ENCODE data around the gene SLC38A2. TPM values are rescaled to one million over a fixed set of nuclear protein-coding genes. Genes with fewer than 3 reads are reported as not detected.

Gene SLC38A2
- total RNA-seq, 2 donors from 2014 or later: 334 to 384 TPM

GRCh38 chr12:46412857-46413256 is 40.3 kb upstream of the SLC38A2 start:
- H3K27ac ChIP-seq: no peak overlapping the region
- H3K27me3 ChIP-seq (replicated peaks; ENCODE audit: insufficient read depth): no peaks in the 10 kb centered on the region
- no peak for DNase-seq (ENCODE audit: low spot score)
- H3K36me3 ChIP-seq: no peaks in the 10 kb centered on the region
- H3K4me3 ChIP-seq: no peak overlapping the region
- no peak for ATAC-seq (ENCODE audit: insufficient number of reproducible peaks, low FRiP score, low read depth)
- TF ChIP-seq CTCF (IDR thresholded peaks at IDR 0.05): no peak
- no peaks in the 10 kb centered on the region for H3K9me3 ChIP-seq
- H3K4me1 ChIP-seq (ENCODE audit: control insufficient read depth in 1 of 2, low read depth in 2 of 2): peaks cover 29 to 51% of the 10 kb centered on the region in 2 donors

GRCh38 chr12:46410495-46410894 is 37.9 kb upstream of the SLC38A2 start:
- Histone ChIP-seq H3K27me3 (replicated peaks; ENCODE audit: insufficient read depth) (no peaks in the 10 kb centered on the region), H3K4me3 (no peak overlapping the region), H3K36me3 (no peaks in the 10 kb centered on the region), H3K27ac (no peak overlapping the region), H3K9me3 (no peaks in the 10 kb centered on the region), H3K4me1 (ENCODE audit: control insufficient read depth in 1 of 2, low read depth in 2 of 2) (peaks cover 24 to 52% of the 10 kb centered on the region in 2 donors)
- no peak for TF ChIP-seq CTCF (IDR thresholded peaks at IDR 0.05)
- ATAC-seq (ENCODE audit: insufficient number of reproducible peaks, low FRiP score, low read depth): no peak
- no peak for DNase-seq (ENCODE audit: low spot score)

- Histone ChIP-seq H3K4me3 (no peak overlapping the region), H3K27ac (no peak overlapping the region), H3K36me3 (no peaks in the 10 kb centered on the region), H3K9me3 (no peaks in the 10 kb centered on the region), H3K4me1 (ENCODE audit: control insufficient read depth in 1 of 2, low read depth in 2 of 2) (peaks cover 21 to 47% of the 10 kb centered on the region in 2 donors), H3K27me3 (replicated peaks; ENCODE audit: insufficient read depth) (no peaks in the 10 kb centered on the region)
- ATAC-seq (ENCODE audit: insufficient number of reproducible peaks, low FRiP score, low read depth) (no peak), DNase-seq (ENCODE audit: low spot score) (no peak)
- TF ChIP-seq CTCF (IDR thresholded peaks at IDR 0.05): no peak
Observed at GRCh38 chr12:46409974-46410373, 37.4 kb upstream of the SLC38A2 start.

- no peak for DNase-seq (ENCODE audit: low spot score)
- peaks cover 20 to 47% of the 10 kb centered on the region in 2 donors for H3K4me1 ChIP-seq (ENCODE audit: control insufficient read depth in 1 of 2, low read depth in 2 of 2)
- H3K9me3 ChIP-seq: no peaks in the 10 kb centered on the region
- H3K27me3 ChIP-seq (replicated peaks; ENCODE audit: insufficient read depth): no peaks in the 10 kb centered on the region
- ATAC-seq (ENCODE audit: insufficient number of reproducible peaks, low FRiP score, low read depth): no peak
- no peak for TF ChIP-seq CTCF (IDR thresholded peaks at IDR 0.05)
- no peaks in the 10 kb centered on the region for H3K36me3 ChIP-seq
- H3K27ac ChIP-seq: no peak overlapping the region
- no peak overlapping the region for H3K4me3 ChIP-seq
Observed at GRCh38 chr12:46409342-46409741, 36.8 kb upstream of the SLC38A2 start.

- H3K27ac ChIP-seq: peak overlapping the region in 1 of 2 donors; percentile 1
Observed at GRCh38 chr12:46408441-46408840, 35.9 kb upstream of the SLC38A2 start.

More at GRCh38 chr12:46408441-46408840, 35.9 kb upstream of the SLC38A2 start:
- Histone ChIP-seq H3K27me3 (replicated peaks; ENCODE audit: insufficient read depth) (no peaks in the 10 kb centered on the region), H3K36me3 (no peaks in the 10 kb centered on the region), H3K9me3 (no peaks in the 10 kb centered on the region), H3K4me1 (ENCODE audit: control insufficient read depth in 1 of 2, low read depth in 2 of 2) (peaks cover 22 to 54% of the 10 kb centered on the region in 2 donors), H3K4me3 (no peak overlapping the region)
- no peak for TF ChIP-seq CTCF (IDR thresholded peaks at IDR 0.05)
- DNase-seq (ENCODE audit: low spot score) (no peak), ATAC-seq (ENCODE audit: insufficient number of reproducible peaks, low FRiP score, low read depth) (no peak)

Measured in thoracic aorta (tissue), 2 donors.